Skeletal muscle satellite cell (primary cell): Measurements from ENCODE around the gene DHRS12.

Experiments used
- H3K27me3 ChIP-seq: 2 replicates; pipeline ENCODE4 v1.7.0; 2013; ENCODE audit warnings: low read length; ENCODE audit not compliant: control insufficient read depth, insufficient read depth
- H3K36me3 ChIP-seq: 2 replicates; pipeline ENCODE4 v1.7.0; 2013; ENCODE audit warnings: mild to moderate bottlenecking, control low read depth, low read length; ENCODE audit not compliant: insufficient read depth
- H3K4me1 ChIP-seq: 2 replicates; pipeline ENCODE4 v1.7.0; 2013; ENCODE audit warnings: low read length; ENCODE audit not compliant: control insufficient read depth, insufficient read depth
- H3K4me2 ChIP-seq: 2 replicates; pipeline ENCODE4 v1.7.0; 2013; ENCODE audit warnings: mild to moderate bottlenecking, low read length
- H3K4me3 ChIP-seq: 2 replicates; pipeline ENCODE4 v1.7.0; 2013; ENCODE audit warnings: low read length
- H3K9ac ChIP-seq: 2 replicates; pipeline ENCODE4 v1.7.0; 2013; ENCODE audit warnings: mild to moderate bottlenecking, low read depth, low read length, moderate library complexity
- H3K9me3 ChIP-seq: replicated peaks from 2 replicates; pipeline ENCODE4 v1.7.0; 2013; ENCODE audit warnings: mild to moderate bottlenecking, control low read depth, low read length

Gene DHRS12

GRCh38 chr13:51728972-51729371 is 75.0 kb downstream of the DHRS12 start:
- Histone ChIP-seq H3K4me1 (peaks cover 66% of the 10 kb centered on the region), H3K4me3 (no peak overlapping the region), H3K36me3 (peaks cover 25% of the 10 kb centered on the region), H3K9me3 (no peaks in the 10 kb centered on the region), H3K27me3 (no peaks in the 10 kb centered on the region), H3K4me2 (peak overlapping the region; percentile 79), H3K9ac (peak overlapping the region; percentile 77)

- H3K36me3 ChIP-seq, result peaks cover 25% of the 10 kb centered on the region
- H3K27me3 ChIP-seq, result no peaks in the 10 kb centered on the region
- no peak overlapping the region for H3K4me3 ChIP-seq
- H3K9ac ChIP-seq, result peak overlapping the region; percentile 77
- H3K4me2 ChIP-seq, result peak overlapping the region; percentile 79
- no peaks in the 10 kb centered on the region for H3K9me3 ChIP-seq
- peaks cover 61% of the 10 kb centered on the region for H3K4me1 ChIP-seq
Observed at GRCh38 chr13:51728275-51728673, 75.7 kb downstream of the DHRS12 start.

- H3K9me3 ChIP-seq, result no peaks in the 10 kb centered on the region
- no peak overlapping the region for H3K9ac ChIP-seq
- peak overlapping the region; percentile 13 for H3K4me2 ChIP-seq
- H3K36me3 ChIP-seq, result peaks cover 25% of the 10 kb centered on the region
- no peaks in the 10 kb centered on the region for H3K27me3 ChIP-seq
- H3K4me1 ChIP-seq, result peaks cover 61% of the 10 kb centered on the region
- H3K4me3 ChIP-seq, result no peak overlapping the region
Observed at GRCh38 chr13:51727634-51728274, 76.2 kb downstream of the DHRS12 start.

- no peak overlapping the region for H3K4me3 ChIP-seq
- peak overlapping the region; percentile 10 for H3K9ac ChIP-seq
- peaks cover 23% of the 10 kb centered on the region for H3K36me3 ChIP-seq
- no peaks in the 10 kb centered on the region for H3K27me3 ChIP-seq
- H3K4me1 ChIP-seq, result peaks cover 60% of the 10 kb centered on the region
- H3K9me3 ChIP-seq, result no peaks in the 10 kb centered on the region
- peak overlapping the region; percentile 30 for H3K4me2 ChIP-seq
Observed at GRCh38 chr13:51726446-51727193, 77.3 kb downstream of the DHRS12 start.

- H3K4me3 ChIP-seq, result no peak overlapping the region
- H3K4me2 ChIP-seq, result no peak overlapping the region
- H3K4me1 ChIP-seq, result peaks cover 41% of the 10 kb centered on the region
- peaks cover 29% of the 10 kb centered on the region for H3K36me3 ChIP-seq
- H3K27me3 ChIP-seq, result no peaks in the 10 kb centered on the region
- no peak overlapping the region for H3K9ac ChIP-seq
- H3K9me3 ChIP-seq, result no peaks in the 10 kb centered on the region
Observed at GRCh38 chr13:51724721-51725120, 79.2 kb downstream of the DHRS12 start.

GRCh38 chr13:51723529-51723928 is 80.4 kb downstream of the DHRS12 start:
- H3K9ac ChIP-seq, result no peak overlapping the region
- no peak overlapping the region for H3K4me3 ChIP-seq
- peaks cover 32% of the 10 kb centered on the region for H3K36me3 ChIP-seq
- H3K4me1 ChIP-seq, result peaks cover 29% of the 10 kb centered on the region
- H3K27me3 ChIP-seq, result no peaks in the 10 kb centered on the region
- H3K4me2 ChIP-seq, result no peak overlapping the region
- H3K9me3 ChIP-seq, result no peaks in the 10 kb centered on the region

GRCh38 chr13:51721496-51721895 is 82.5 kb downstream of the DHRS12 start:
- Histone ChIP-seq H3K27me3 (no peaks in the 10 kb centered on the region), H3K9ac (no peak overlapping the region), H3K9me3 (no peaks in the 10 kb centered on the region), H3K4me3 (no peak overlapping the region), H3K4me1 (peaks cover 20% of the 10 kb centered on the region), H3K36me3 (peaks cover 26% of the 10 kb centered on the region), H3K4me2 (no peak overlapping the region)

GRCh38 chr13:51719394-51719793 is 84.6 kb downstream of the DHRS12 start:
- Histone ChIP-seq H3K4me1 (peaks cover 22% of the 10 kb centered on the region), H3K4me3 (no peak overlapping the region), H3K27me3 (no peaks in the 10 kb centered on the region), H3K36me3 (peaks cover 26% of the 10 kb centered on the region), H3K9me3 (no peaks in the 10 kb centered on the region), H3K9ac (no peak overlapping the region), H3K4me2 (no peak overlapping the region)
